Fibroblast of skin of back (primary cell): ENCODE measurements around the gene L3MBTL4.
A peak's percentile ranks its signal among the peaks of the same experiment; 100 is the strongest.

ENCODE experiments used
- DNase-seq: peaks from one replicate; pipeline ENCODE4 v3.0.0-alpha.2; 2013

L3MBTL4 gene

GRCh38 chr18:6363216-6363615 lies 51.5 kb downstream of the L3MBTL4 start:
- DNase-seq: no peak

DNA sequence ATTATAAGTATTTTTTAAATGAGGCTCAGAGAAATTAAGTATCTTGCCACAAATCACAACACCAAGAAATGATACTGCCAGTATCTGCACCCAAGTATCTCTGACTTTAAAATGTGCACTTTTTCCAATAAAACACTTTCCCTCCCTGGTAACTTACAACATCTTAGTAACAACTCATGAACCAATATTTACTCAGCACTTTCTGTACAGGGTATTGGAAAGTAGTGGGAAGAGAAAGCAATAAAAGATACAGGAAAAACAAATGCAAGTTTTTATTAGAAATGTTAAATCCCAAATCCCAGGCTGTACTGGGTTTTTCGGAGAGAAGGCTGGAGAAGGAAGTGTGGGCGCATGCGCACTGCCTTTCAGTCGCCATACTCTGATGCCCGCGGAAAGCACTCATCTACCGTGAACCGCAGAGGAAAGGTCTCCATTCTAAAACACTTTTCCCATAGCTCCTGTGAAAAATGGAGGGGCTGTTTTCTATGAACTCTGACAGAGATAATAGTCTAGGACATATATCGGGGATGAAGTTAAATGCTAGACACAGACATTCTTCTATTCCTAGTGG lies 52.1 kb downstream of the L3MBTL4 start:
- DNase-seq: no peak

- DNase-seq: no peak
Measured at GRCh38 chr18:6357668-6358067, 57.0 kb downstream of the L3MBTL4 start.

DNA sequence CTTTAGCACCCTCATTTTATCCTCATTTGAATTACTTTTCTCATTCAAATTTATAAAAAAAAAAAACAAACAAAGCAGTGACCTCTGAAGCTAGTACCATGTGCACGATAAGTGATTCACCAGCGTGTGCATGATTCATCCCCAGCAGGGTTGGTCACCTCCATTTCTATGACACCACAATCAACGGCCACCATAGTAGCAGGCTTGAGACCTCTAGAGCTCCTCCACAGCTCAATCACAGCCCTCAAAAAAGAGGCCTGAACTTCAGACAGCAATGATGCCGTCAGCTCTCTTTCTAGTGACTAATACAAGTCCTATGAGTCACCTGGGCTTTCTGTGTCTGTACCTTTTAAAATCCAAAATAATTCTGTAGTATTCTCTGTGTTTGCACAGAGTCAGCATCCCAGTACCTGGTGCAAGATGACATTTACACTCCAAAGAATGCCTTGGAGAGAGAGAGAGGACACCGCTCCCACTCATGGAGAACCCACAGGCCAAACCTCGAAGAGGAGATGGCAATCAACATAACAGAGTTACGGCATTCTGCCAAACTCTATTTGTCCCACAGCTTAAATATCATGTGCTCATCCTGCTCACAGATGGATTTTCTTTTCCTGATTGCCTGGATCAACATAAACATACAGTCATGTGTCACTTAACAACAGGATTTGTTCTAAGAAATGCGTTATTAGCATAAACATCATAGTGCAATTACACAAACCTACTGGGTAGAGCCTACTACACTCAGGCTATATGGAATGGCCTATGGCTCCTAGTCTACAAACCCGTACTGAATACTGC lies 58.7 kb downstream of the L3MBTL4 start:
- DNase-seq: peak; percentile 8

DNA sequence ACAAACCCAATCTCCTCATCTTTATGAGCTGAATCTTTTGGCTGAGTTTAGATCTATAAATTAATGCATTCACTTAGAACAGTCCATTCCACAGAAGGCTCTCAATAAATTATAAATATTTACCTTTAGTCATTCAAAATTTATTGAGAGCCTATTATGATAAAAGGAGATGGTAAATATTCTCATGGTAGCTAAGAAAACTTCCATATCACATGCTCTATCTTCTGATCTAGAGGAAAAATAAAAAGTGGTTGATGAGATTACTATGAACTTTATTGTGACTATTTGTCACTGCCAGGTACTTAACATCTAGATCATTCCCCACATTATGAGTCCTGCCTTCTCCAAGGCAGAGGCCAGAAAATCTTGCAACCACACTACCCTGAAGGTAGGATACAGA lies 62.4 kb downstream of the L3MBTL4 start:
- DNase-seq: no peak

- no peak for DNase-seq
Measured at GRCh38 chr18:6342990-6343389, 71.7 kb downstream of the L3MBTL4 start.

DNA sequence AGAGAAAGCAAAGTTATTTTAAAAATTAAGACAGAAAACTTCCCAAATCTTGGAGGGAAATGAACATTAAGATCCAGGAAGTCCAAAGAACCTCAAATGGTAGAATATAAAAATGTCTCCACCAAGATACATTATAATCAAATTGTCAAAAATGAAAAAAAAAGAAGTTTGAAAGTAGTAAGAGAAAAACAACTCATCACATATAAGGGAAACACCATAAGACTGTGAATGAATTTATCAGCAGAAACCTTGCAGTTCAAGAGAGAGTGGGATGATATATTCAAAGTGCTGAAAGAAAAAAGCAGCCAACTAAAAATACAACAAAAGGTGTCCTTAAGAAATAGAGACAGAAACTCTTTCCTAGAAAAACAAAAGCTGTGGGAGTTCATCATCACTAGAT lies 73.0 kb downstream of the L3MBTL4 start:
- no peak for DNase-seq

- DNase-seq: no peak
Measured at GRCh38 chr18:6341303-6341702, 73.4 kb downstream of the L3MBTL4 start.

- DNase-seq: no peak
Measured at GRCh38 chr18:6340121-6340520, 74.6 kb downstream of the L3MBTL4 start.

DNA sequence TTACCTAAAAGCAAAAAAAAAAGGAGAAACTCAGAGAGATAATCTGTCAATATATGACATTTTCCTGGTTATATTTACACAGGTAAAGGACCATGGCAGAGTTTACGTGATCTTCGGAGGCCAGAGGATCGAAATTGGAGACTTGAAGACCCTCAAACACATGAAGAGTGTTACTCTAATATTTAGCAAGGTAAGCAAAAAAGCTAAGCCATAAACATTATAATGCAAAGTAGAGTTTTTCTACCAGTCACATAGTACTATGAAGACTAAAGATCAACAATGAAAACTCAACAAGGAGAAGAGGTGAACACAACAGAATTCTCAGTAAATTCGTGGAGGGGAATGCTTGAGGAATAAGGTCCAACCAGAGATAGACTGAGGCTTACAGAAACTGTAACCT lies 78.5 kb downstream of the L3MBTL4 start:
- no peak for DNase-seq

DNA sequence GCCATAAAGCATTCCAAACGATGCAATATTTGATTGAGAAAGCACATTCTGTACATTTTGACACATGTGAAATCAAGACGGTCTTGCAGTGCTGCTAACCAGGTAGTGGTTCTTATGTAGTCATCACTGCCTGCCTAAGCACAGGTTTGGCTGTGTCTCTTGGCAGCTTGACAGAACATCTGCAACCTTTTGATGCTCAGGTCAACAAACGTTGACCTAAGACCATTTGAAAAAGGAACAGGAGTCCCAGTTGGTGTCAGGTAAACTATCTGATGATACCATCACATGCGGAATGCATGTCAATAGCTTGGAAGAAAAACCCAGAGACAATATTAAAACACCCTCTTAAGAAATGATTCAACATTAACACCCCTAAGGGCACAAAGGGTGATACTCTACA lies 80.7 kb downstream of the L3MBTL4 start:
- no peak for DNase-seq

GRCh38 chr18:6331872-6332271 lies 82.8 kb downstream of the L3MBTL4 start:
- DNase-seq: no peak

DNA sequence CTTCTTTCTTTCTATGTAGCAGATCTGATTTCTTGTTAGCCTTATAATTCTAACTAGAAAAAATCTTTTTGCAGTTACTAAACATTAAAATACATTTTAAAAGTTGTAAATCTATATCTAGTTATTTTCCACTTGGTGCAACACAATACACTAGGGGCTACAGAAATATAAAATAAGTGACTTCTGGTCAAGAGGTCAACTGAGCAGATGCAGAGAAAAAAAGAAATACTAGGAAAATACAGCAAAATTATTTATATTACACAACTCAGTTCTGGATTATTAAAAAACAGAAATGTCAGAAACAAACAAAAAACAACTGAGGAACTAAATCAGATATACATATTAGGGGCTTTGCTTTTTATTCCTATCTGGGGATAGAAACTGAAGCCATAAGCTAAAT lies 83.9 kb downstream of the L3MBTL4 start:
- no peak for DNase-seq

GRCh38 chr18:6328621-6329010 lies 86.1 kb downstream of the L3MBTL4 start:
- DNase-seq: no peak

GRCh38 chr18:6327895-6328620 lies 86.7 kb downstream of the L3MBTL4 start:
- no peak for DNase-seq

GRCh38 chr18:6327485-6327884 lies 87.2 kb downstream of the L3MBTL4 start:
- DNase-seq: no peak

- no peak for DNase-seq
Measured at GRCh38 chr18:6326566-6326965, 88.1 kb downstream of the L3MBTL4 start.

DNA sequence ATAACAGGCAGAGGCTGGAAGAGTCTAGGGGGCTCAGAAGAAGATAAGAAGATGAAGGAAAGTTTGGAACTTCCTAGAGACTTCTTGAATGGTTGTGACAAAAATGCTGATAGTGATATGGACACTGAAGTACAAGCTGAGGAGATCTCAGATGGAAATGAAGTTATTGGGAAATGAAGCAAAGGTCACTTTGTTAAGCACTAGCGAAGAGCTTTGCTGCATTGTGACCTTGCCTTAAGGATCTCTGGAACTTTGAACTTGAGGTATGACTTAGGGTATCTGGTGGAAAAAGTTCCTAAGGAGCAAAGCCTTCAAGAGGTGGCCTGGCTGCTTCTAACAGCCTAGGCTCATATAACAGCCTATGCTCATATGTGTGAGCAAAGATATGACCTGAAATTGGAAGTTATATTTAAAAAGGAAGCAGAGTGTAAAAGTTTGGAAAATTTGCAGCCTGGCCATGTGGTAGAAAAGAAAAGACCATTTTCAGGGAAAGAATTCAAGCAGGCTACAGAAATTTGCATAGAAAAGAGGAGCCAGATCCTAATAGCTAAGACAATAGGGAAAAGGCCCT lies 91.3 kb downstream of the L3MBTL4 start:
- no peak for DNase-seq

DNA sequence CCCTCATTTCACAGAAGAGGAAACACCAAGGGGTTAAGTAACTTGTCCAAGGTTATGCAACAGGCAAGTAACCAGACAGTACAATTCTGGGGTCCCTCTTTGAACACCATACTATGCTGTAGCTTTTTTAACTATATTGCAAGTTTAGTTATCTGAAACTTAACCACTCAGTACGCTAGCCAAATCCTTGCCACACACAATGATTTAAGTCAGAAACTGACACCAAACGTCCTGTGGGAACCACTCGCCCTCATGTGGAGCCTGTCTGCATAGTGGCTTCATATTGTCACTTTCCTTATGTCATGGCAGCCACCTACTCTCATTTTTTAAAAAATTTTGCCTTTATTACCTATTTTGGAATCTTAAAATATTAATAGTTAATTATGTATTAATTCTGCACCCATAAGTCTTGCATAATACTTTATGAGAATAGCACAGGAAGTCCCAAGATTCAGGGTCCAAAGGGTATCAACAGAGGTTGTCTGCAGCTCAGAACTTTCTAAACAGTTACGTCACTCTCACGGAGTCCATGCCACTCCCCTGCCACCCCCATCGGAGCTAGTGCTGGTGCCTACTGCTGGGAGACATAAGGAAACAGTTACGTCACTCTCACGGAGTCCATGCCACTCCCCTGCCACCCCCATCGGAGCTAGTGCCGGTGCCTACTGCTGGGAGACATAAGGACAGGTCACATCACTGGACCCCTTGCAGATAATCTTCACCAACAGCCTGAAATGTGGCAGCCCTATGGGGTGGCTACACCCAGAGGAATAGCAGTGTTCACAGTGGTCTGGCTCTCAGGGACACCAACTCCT lies 99.0 kb downstream of the L3MBTL4 start:
- no peak for DNase-seq

DNA sequence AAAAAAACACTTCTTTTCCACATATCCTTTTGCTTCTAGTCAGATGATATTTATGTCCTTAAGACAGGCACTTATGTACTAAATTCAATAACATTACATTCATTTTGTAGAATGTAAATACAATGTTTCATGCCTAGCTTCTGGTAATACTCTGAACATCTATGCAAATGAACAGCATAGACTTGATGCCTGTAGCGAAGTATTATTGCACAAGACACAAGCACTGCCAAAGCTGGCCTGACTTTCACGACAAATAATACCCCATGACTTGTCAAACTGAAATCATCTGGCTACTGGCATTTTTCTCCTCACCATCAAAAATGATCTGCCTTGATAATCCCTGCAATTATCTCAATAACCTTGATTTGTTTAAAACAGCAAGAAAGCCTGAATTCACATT lies 101.3 kb downstream of the L3MBTL4 start:
- no peak for DNase-seq

GRCh38 chr18:6311456-6312215 lies 103.1 kb downstream of the L3MBTL4 start:
- no peak for DNase-seq

GRCh38 chr18:6310714-6311113 lies 104.0 kb downstream of the L3MBTL4 start:
- DNase-seq: no peak
